Left ventricle myocardium inferior (tissue), 1 donor: ENCODE data around the gene GRID1. TPM values are rescaled to one million over a fixed set of nuclear protein-coding genes. Genes with fewer than 3 reads are reported as not detected.
A peak's percentile ranks its signal among the peaks of the same experiment; 100 is the strongest.

Experiments used
- DNase-seq: peaks from one replicate; pipeline ENCODE4 v3.0.0-alpha.2; 2020
- H3K27ac ChIP-seq: fragments of 200-600 bp; replicated peaks from 2 replicates; pipeline ENCODE4 v1.8.0; 2021
- H3K27me3 ChIP-seq: fragments of 200-600 bp; 2 replicates; pipeline ENCODE4 v1.8.0; 2021; ENCODE audit warnings: low read depth
- H3K36me3 ChIP-seq: fragments of 200-600 bp; 2 replicates; pipeline ENCODE4 v1.8.0; 2021
- H3K4me1 ChIP-seq: fragments of 200-600 bp; 2 replicates; pipeline ENCODE4 v1.8.0; 2021
- H3K4me3 ChIP-seq: fragments of 200-600 bp; 2 replicates; pipeline ENCODE4 v1.8.0; 2021; ENCODE audit warnings: mild to moderate bottlenecking, moderate library complexity
- H3K9me3 ChIP-seq: fragments of 200-600 bp; replicated peaks from 2 replicates; pipeline ENCODE4 v1.8.0; 2021
- intact Hi-C: fragments of 100-400 bp; cut with micrococcal nuclease; formaldehyde crosslinking; loops from one replicate; pipeline ENCODE4 v1.11.0; 2022
- total RNA-seq: library from RNA; stranded (reverse); fragmentation: NEBNext Ultra II Directional; extraction: Animal tissue kit (Norgen Biotek cat#: 25700); gene quantifications from one replicate; pipeline ENCODE4 v1.2.1, GENCODE V29; 2021
- TF ChIP-seq, protein P1 (sequence below): fragments of 200-600 bp; IDR thresholded peaks from 2 replicates; pipeline ENCODE4 v1.8.0; 2021; ENCODE audit warnings: antibody characterized with exemption, mild to moderate bottlenecking, borderline replicate concordance
- donor health status: DM: no; HTN: yes; CAD: no; lungs with severe emphysema.

GRID1 gene
- total RNA-seq, 1 donor from 2014 or later = 1.6 TPM

GRCh38 chr10:86072413-86072812, 294.2 kb downstream of the GRID1 start:
- no peaks in the 10 kb centered on the region for H3K9me3 ChIP-seq
- peaks cover 21% of the 10 kb centered on the region for H3K27me3 ChIP-seq
- TF ChIP-seq, protein P1, sequence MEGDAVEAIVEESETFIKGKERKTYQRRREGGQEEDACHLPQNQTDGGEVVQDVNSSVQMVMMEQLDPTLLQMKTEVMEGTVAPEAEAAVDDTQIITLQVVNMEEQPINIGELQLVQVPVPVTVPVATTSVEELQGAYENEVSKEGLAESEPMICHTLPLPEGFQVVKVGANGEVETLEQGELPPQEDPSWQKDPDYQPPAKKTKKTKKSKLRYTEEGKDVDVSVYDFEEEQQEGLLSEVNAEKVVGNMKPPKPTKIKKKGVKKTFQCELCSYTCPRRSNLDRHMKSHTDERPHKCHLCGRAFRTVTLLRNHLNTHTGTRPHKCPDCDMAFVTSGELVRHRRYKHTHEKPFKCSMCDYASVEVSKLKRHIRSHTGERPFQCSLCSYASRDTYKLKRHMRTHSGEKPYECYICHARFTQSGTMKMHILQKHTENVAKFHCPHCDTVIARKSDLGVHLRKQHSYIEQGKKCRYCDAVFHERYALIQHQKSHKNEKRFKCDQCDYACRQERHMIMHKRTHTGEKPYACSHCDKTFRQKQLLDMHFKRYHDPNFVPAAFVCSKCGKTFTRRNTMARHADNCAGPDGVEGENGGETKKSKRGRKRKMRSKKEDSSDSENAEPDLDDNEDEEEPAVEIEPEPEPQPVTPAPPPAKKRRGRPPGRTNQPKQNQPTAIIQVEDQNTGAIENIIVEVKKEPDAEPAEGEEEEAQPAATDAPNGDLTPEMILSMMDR = no peak
- H3K4me3 ChIP-seq = no peak overlapping the region
- H3K36me3 ChIP-seq = no peaks in the 10 kb centered on the region
- DNase-seq = no peak
- intact Hi-C loops = no loop called here
- H3K4me1 ChIP-seq = no peaks in the 10 kb centered on the region
- H3K27ac ChIP-seq = no peak overlapping the region

GRCh38 chr10:86071758-86072157, 294.8 kb downstream of the GRID1 start:
- no peak for DNase-seq
- Histone ChIP-seq H3K4me1 (no peaks in the 10 kb centered on the region), H3K36me3 (no peaks in the 10 kb centered on the region), H3K27ac (no peak overlapping the region), H3K4me3 (no peak overlapping the region), H3K27me3 (peaks cover 22% of the 10 kb centered on the region), H3K9me3 (no peaks in the 10 kb centered on the region)
- intact Hi-C loops = no loop called here
- TF ChIP-seq, protein P1 = no peak

- Histone ChIP-seq H3K4me1 (no peaks in the 10 kb centered on the region), H3K27me3 (peaks cover 29% of the 10 kb centered on the region), H3K27ac (no peak overlapping the region), H3K9me3 (no peaks in the 10 kb centered on the region), H3K36me3 (no peaks in the 10 kb centered on the region), H3K4me3 (no peak overlapping the region)
- intact Hi-C loops = no loop called here
- DNase-seq = no peak
- TF ChIP-seq, protein P1 = no peak
Observed at GRCh38 chr10:86071145-86071544, 295.4 kb downstream of the GRID1 start.

DNA sequence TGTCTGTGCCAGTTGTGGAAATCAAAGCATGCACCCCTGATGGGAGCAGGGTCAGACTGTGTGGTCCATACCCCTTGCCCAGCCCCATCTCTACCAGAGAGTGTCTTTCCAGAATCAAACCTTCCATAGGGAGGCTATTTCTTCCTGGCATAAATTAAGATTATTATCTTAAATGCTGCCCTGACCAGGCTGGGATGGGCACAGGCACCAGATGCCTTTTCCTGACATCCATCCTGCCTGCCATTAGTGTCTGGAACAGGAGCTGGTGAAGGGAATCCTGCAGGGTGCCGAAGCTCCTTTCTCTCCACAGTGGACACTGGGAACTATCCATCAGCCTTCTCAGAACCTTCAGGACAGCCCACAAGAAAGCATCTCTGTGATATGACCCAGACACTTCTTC, 296.3 kb downstream of the GRID1 start:
- Histone ChIP-seq H3K27ac (no peak overlapping the region), H3K9me3 (no peaks in the 10 kb centered on the region), H3K4me3 (no peak overlapping the region), H3K4me1 (no peaks in the 10 kb centered on the region), H3K36me3 (no peaks in the 10 kb centered on the region), H3K27me3 (peaks cover 37% of the 10 kb centered on the region)
- TF ChIP-seq, protein P1 = no peak
- no peak for DNase-seq
- intact Hi-C loops = no loop called here

- intact Hi-C loops = no loop called here
- Histone ChIP-seq H3K27me3 (peaks cover 43% of the 10 kb centered on the region), H3K4me1 (no peaks in the 10 kb centered on the region), H3K36me3 (no peaks in the 10 kb centered on the region), H3K27ac (no peak overlapping the region), H3K4me3 (no peak overlapping the region), H3K9me3 (no peaks in the 10 kb centered on the region)
- TF ChIP-seq, protein P1 = peak; percentile 17
- DNase-seq = no peak
Observed at GRCh38 chr10:86068231-86069054, 298.2 kb downstream of the GRID1 start.
